MM.1S (cell line): ENCODE data around the gene PFKFB4.

ENCODE experiments used
- DNase-seq: peaks from one replicate; pipeline ENCODE4 v3.0.0-alpha.2; 2015
- H2AFZ ChIP-seq: fragments of 300-600 bp; sonication (generic); 2 replicates; pipeline ENCODE4 v1.6.0; 2016; ENCODE audit warnings: antibody characterized with exemption, low read length
- H3F3A ChIP-seq: fragments of 300-600 bp; sonication (generic); 2 replicates; pipeline ENCODE4 v1.6.1; 2016; ENCODE audit warnings: mild to moderate bottlenecking, antibody characterized with exemption, low read length, moderate library complexity, mixed read lengths; ENCODE audit not compliant: insufficient read depth
- H3K27ac ChIP-seq: fragments of 300-600 bp; sonication (generic); 2 replicates; pipeline ENCODE4 v1.5.1; 2016; ENCODE audit warnings: mild to moderate bottlenecking, low read length
- H3K27me3 ChIP-seq: fragments of 300-600 bp; sonication (generic); replicated peaks from 2 replicates; pipeline ENCODE4 v1.6.0; 2016; ENCODE audit warnings: low read length; ENCODE audit not compliant: insufficient read depth
- H3K36me3 ChIP-seq: fragments of 300-600 bp; sonication (generic); replicated peaks from 2 replicates; pipeline ENCODE4 v1.6.1; 2016; ENCODE audit warnings: mild to moderate bottlenecking, low read length, mixed read lengths; ENCODE audit not compliant: insufficient read depth
- H3K4me1 ChIP-seq: fragments of 300-600 bp; sonication (generic); 2 replicates; pipeline ENCODE4 v1.6.1; 2016; ENCODE audit warnings: low read length, mixed read lengths
- H3K4me2 ChIP-seq: fragments of 300-600 bp; sonication (generic); 2 replicates; pipeline ENCODE4 v1.6.0; 2016; ENCODE audit warnings: low read depth, low read length
- H3K4me3 ChIP-seq: fragments of 300-600 bp; sonication (generic); 2 replicates; pipeline ENCODE4 v1.5.1; 2016; ENCODE audit warnings: low read length, mixed read lengths
- H3K79me2 ChIP-seq: fragments of 300-600 bp; sonication (generic); 2 replicates; pipeline ENCODE4 v1.6.1; 2016; ENCODE audit warnings: mixed run types, low read length, mixed read lengths
- H3K9ac ChIP-seq: fragments of 300-600 bp; sonication (generic); 2 replicates; pipeline ENCODE4 v1.6.1; 2016; ENCODE audit warnings: low read length, mixed read lengths
- H3K9me2 ChIP-seq: fragments of 300-600 bp; sonication (generic); replicated peaks from 2 replicates; pipeline ENCODE4 v1.6.1; 2016; ENCODE audit warnings: mild to moderate bottlenecking, low read length, mixed read lengths; ENCODE audit not compliant: insufficient read depth
- H3K9me3 ChIP-seq: fragments of 300-600 bp; sonication (generic); replicated peaks from 2 replicates; pipeline ENCODE4 v1.6.1; 2016; ENCODE audit warnings: mild to moderate bottlenecking, low read length, mixed read lengths; ENCODE audit not compliant: insufficient read depth
- H4K20me1 ChIP-seq: fragments of 300-600 bp; sonication (generic); 2 replicates; pipeline ENCODE4 v1.6.1; 2016; ENCODE audit warnings: mild to moderate bottlenecking, low read length, moderate library complexity, mixed read lengths; ENCODE audit not compliant: insufficient read depth
- EZH2 ChIP-seq: fragments of 300-600 bp; sonication (generic); optimal IDR thresholded peaks from 2 replicates; pipeline ENCODE3; 2017; ENCODE audit warnings: low read depth, mild to moderate bottlenecking, antibody characterized with exemption, low read length, mixed read lengths
- EZH2phosphoT487 ChIP-seq: fragments of 300-600 bp; sonication (generic); IDR thresholded peaks from 2 replicates; pipeline ENCODE4 v1.6.1; 2018; ENCODE audit warnings: antibody characterized with exemption, low read length
- TF ChIP-seq, protein P1 (sequence below): fragments of 300-600 bp; sonication (generic); IDR thresholded peaks from 2 replicates; pipeline ENCODE4 v1.5.1; 2016; ENCODE audit warnings: antibody characterized with exemption, low read length, mixed read lengths

The PFKFB4 gene

GRCh38 chr3:48566401-48566760 lies 9.8 kb upstream of the PFKFB4 start:
- no peaks in the 10 kb centered on the region for H3K36me3 ChIP-seq
- no peak overlapping the region for H3K4me3 ChIP-seq
- H3K9ac ChIP-seq: no peak overlapping the region
- H3K4me1 ChIP-seq: no peaks in the 10 kb centered on the region
- no peaks in the 10 kb centered on the region for H3F3A ChIP-seq
- no peaks in the 10 kb centered on the region for H3K9me3 ChIP-seq
- H3K4me2 ChIP-seq: no peak overlapping the region
- no peak overlapping the region for H3K27ac ChIP-seq
- H3K79me2 ChIP-seq: no peaks in the 10 kb centered on the region
- H3K27me3 ChIP-seq: peaks cover 27% of the 10 kb centered on the region
- H2AFZ ChIP-seq: no peak overlapping the region
- no peaks in the 10 kb centered on the region for H4K20me1 ChIP-seq
- H3K9me2 ChIP-seq: no peaks in the 10 kb centered on the region
- no peak for DNase-seq
- TF ChIP-seq EZH2 (no peak), EZH2phosphoT487 (no peak)
- TF ChIP-seq, protein P1, sequence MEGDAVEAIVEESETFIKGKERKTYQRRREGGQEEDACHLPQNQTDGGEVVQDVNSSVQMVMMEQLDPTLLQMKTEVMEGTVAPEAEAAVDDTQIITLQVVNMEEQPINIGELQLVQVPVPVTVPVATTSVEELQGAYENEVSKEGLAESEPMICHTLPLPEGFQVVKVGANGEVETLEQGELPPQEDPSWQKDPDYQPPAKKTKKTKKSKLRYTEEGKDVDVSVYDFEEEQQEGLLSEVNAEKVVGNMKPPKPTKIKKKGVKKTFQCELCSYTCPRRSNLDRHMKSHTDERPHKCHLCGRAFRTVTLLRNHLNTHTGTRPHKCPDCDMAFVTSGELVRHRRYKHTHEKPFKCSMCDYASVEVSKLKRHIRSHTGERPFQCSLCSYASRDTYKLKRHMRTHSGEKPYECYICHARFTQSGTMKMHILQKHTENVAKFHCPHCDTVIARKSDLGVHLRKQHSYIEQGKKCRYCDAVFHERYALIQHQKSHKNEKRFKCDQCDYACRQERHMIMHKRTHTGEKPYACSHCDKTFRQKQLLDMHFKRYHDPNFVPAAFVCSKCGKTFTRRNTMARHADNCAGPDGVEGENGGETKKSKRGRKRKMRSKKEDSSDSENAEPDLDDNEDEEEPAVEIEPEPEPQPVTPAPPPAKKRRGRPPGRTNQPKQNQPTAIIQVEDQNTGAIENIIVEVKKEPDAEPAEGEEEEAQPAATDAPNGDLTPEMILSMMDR: no peak

GRCh38 chr3:48565591-48566400 lies 9.2 kb upstream of the PFKFB4 start:
- Histone ChIP-seq H3K9me2 (no peaks in the 10 kb centered on the region), H3K4me3 (no peak overlapping the region), H2AFZ (no peak overlapping the region), H3K4me1 (no peaks in the 10 kb centered on the region), H3K9me3 (no peaks in the 10 kb centered on the region), H3K79me2 (no peaks in the 10 kb centered on the region), H3F3A (no peaks in the 10 kb centered on the region), H3K36me3 (no peaks in the 10 kb centered on the region), H4K20me1 (no peaks in the 10 kb centered on the region), H3K27ac (no peak overlapping the region), H3K4me2 (no peak overlapping the region), H3K9ac (no peak overlapping the region), H3K27me3 (peaks cover 21% of the 10 kb centered on the region)
- TF ChIP-seq EZH2 (no peak), EZH2phosphoT487 (no peak)
- TF ChIP-seq, protein P1: no peak
- DNase-seq: no peak

GRCh38 chr3:48565186-48565585 lies 8.6 kb upstream of the PFKFB4 start:
- Histone ChIP-seq H3F3A (no peaks in the 10 kb centered on the region), H3K36me3 (no peaks in the 10 kb centered on the region), H3K27me3 (peaks cover 19% of the 10 kb centered on the region), H3K79me2 (no peaks in the 10 kb centered on the region), H2AFZ (no peak overlapping the region), H3K9ac (no peak overlapping the region), H3K9me2 (no peaks in the 10 kb centered on the region), H3K4me2 (no peak overlapping the region), H3K4me1 (0 out of 2 replicates have a peak, but pooled peaks cover 5% of the 10 kb centered on the region), H4K20me1 (no peaks in the 10 kb centered on the region), H3K4me3 (no peak overlapping the region), H3K9me3 (no peaks in the 10 kb centered on the region), H3K27ac (no peak overlapping the region)
- TF ChIP-seq, protein P1: no peak
- TF ChIP-seq EZH2phosphoT487: no peak
- no peak for TF ChIP-seq EZH2
- no peak for DNase-seq
